ENCODE results near the gene SDK1.

GRCh38 chr7:4143006-4143405, 842.0 kb downstream of the SDK1 start:
- TF ChIP-seq JUNB (IDR thresholded peaks at IDR 0.05) (no peak), CTCF (IDR thresholded peaks at IDR 0.05) (no peak), ESRRA (IDR thresholded peaks at IDR 0.05; ENCODE audit: borderline replicate concordance, low read length) (no peak), HOXB5 (CRISPR knock-in tag; IDR thresholded peaks at IDR 0.05) (no peak)
- TF ChIP-seq, protein P1, sequence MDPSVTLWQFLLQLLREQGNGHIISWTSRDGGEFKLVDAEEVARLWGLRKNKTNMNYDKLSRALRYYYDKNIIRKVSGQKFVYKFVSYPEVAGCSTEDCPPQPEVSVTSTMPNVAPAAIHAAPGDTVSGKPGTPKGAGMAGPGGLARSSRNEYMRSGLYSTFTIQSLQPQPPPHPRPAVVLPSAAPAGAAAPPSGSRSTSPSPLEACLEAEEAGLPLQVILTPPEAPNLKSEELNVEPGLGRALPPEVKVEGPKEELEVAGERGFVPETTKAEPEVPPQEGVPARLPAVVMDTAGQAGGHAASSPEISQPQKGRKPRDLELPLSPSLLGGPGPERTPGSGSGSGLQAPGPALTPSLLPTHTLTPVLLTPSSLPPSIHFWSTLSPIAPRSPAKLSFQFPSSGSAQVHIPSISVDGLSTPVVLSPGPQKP (IDR thresholded peaks at IDR 0.05; ENCODE audit: low read depth, low read length): no peak

Data from A549 (cell line).